Measurements from ENCODE around the gene FBXL14. TPM values are rescaled to one million over a fixed set of nuclear protein-coding genes. Genes with fewer than 3 reads are reported as not detected.

FBXL14 gene
- total RNA-seq, 3 donors from 2014 or later = 8.2 to 12.9 (median 8.5) TPM

DNA sequence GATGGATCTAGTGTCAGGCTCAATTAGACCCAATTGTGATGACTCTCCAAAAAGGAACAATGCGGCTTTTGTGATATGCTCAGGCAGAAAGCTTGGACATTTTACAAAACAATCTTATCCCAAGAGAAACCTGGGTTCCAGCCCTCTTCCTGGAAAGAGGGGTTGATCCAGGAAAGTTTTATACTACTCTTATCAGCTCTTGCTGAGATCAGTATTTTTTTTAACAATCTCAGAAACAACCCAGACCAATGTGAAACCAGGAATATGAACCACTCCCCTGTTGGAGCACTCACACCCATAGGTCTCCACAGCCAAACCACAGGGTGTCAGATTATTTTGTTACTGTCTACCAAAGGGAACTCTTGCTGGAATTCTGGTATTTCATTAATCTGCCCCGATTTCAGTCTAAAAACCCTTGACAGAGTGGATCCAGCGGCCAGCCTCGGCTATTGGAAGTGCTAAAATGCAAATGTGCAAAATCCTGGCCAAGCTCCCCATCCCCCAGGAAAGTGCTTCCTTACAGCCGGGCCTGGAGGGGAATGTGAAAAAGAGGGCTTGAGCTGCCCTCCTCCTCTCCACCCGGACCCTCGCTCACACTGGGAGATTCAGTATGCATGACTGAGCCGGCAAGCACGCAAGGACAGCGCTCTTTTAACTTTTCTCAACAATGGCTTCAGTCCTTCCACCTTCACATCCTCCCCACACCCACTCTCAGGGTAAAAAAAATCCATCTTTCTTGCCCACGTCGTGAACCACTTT, 4.0 kb downstream of the FBXL14 start:
- DNase-seq (ENCODE audit: low spot score in 2 of 2) = no peak
- peak overlapping the region; percentile 61 to 71 for H3K27ac ChIP-seq

DNA sequence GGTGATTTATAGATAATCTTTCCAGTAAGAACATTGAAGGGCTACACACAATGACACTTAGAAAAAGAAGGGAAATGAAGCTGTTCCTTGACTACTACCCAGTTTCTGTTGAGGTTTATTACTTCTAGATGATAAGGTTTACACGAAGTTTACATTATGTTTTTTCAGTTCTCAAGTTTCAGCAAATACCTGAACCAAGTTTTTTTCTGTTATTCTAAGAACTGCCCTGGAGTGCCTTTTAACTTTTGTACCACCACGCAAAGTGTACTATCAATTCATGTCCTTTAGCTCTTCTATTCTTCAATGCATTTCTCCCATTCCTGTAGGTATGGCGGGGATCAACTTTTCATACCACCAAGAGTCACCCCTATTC, 5.8 kb downstream of the FBXL14 start:
- TF ChIP-seq, protein P1, sequence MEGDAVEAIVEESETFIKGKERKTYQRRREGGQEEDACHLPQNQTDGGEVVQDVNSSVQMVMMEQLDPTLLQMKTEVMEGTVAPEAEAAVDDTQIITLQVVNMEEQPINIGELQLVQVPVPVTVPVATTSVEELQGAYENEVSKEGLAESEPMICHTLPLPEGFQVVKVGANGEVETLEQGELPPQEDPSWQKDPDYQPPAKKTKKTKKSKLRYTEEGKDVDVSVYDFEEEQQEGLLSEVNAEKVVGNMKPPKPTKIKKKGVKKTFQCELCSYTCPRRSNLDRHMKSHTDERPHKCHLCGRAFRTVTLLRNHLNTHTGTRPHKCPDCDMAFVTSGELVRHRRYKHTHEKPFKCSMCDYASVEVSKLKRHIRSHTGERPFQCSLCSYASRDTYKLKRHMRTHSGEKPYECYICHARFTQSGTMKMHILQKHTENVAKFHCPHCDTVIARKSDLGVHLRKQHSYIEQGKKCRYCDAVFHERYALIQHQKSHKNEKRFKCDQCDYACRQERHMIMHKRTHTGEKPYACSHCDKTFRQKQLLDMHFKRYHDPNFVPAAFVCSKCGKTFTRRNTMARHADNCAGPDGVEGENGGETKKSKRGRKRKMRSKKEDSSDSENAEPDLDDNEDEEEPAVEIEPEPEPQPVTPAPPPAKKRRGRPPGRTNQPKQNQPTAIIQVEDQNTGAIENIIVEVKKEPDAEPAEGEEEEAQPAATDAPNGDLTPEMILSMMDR (IDR thresholded peaks at IDR 0.05) = no peak
- no peak for TF ChIP-seq POLR2AphosphoS5 (IDR thresholded peaks at IDR 0.05)
- TF ChIP-seq POLR2A (IDR thresholded peaks at IDR 0.05) = no peak
- no peak for DNase-seq (ENCODE audit: low spot score in 2 of 2)
- no peak overlapping the region for H3K4me3 ChIP-seq
- H3K4me1 ChIP-seq = peaks cover 23 to 31% of the 10 kb centered on the region in 2 donors
- H3K36me3 ChIP-seq = no peaks in the 10 kb centered on the region
- H3K27me3 ChIP-seq = no peaks in the 10 kb centered on the region
- intact Hi-C loops (cut with DNase I; ENCODE audit: low total_unique reads) = no loop called here
- H3K9me3 ChIP-seq = no peaks in the 10 kb centered on the region
- no peak overlapping the region for H3K27ac ChIP-seq

More for the DNA sequence above, 4.0 kb downstream of the FBXL14 start:
- H3K4me1 ChIP-seq = peaks cover 23 to 35% of the 10 kb centered on the region in 2 donors
- TF ChIP-seq, protein P1 (IDR thresholded peaks at IDR 0.05) = no peak
- no peak for TF ChIP-seq POLR2AphosphoS5 (IDR thresholded peaks at IDR 0.05)
- TF ChIP-seq POLR2A (IDR thresholded peaks at IDR 0.05) = no peak
- no peaks in the 10 kb centered on the region for H3K9me3 ChIP-seq
- peak overlapping the region; percentile 33 to 56 (median 35) for H3K4me3 ChIP-seq
- no peaks in the 10 kb centered on the region for H3K36me3 ChIP-seq
- H3K27me3 ChIP-seq = no peaks in the 10 kb centered on the region
- intact Hi-C loops (cut with DNase I; ENCODE audit: low total_unique reads) = loop anchor here (10.0 kb wide), 1 partner anchor 1206 kb away; the partner anchor contains the start of gene KDM5A

DNA sequence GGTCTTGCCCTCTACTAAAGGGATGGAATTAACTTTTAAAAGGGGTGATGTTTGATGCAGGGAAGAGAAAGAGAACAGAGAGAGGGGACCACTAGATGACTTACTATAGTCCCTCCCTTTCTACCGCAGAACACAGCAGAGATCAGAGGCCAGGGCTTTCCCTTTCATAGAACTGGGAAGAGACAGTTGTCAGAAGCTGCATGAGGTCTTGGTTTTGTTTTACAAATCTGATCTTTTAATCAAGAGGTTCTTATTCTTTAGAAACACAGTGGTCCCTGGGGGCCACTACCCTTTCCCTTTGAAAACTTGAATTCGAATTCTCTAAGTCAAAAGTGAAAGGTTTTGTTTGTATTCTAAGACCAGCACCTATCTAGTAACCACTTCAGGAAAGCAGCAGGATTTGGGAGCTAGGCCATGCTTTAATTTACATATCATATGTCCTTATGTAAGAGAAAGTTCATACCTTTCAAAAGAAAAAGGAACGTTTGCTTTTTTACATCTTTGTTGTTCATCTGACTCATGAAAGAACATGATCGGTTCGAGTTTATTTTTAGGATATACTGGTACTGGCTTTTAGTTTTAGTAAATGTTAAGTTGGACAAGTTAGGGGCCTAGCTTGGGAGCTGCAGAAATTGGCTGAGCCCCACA, 6.3 kb downstream of the FBXL14 start:
- H3K27me3 ChIP-seq = no peaks in the 10 kb centered on the region
- no peaks in the 10 kb centered on the region for H3K36me3 ChIP-seq
- TF ChIP-seq POLR2A (IDR thresholded peaks at IDR 0.05) = no peak
- TF ChIP-seq POLR2AphosphoS5 (IDR thresholded peaks at IDR 0.05) = no peak
- TF ChIP-seq, protein P1 (IDR thresholded peaks at IDR 0.05) = no peak
- intact Hi-C loops (cut with DNase I; ENCODE audit: low total_unique reads) = no loop called here
- H3K27ac ChIP-seq = no peak overlapping the region
- H3K9me3 ChIP-seq = no peaks in the 10 kb centered on the region
- H3K4me3 ChIP-seq = no peak overlapping the region
- no peak for DNase-seq (ENCODE audit: low spot score in 2 of 2)
- peaks cover 20 to 28% of the 10 kb centered on the region in 2 donors for H3K4me1 ChIP-seq

DNA sequence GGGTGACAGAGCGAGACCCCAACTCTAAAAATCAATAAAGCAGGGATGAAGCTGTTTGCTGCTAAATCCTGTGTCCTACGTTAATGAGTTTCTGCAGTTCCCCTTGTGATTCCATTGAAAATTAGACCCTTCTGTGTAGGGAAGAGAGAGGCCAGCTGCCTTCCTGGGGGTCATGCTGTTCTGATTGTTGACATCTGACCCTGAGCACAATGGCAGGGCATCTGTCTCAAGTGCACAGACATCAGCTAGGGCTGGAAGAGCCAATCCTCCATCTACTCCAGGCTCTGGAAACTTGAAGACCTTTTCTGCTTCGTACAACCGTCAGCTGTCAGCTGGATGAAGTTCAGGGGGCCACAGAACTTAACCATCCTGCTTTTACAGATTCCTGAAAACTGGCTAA, 10.1 kb downstream of the FBXL14 start:
- Histone ChIP-seq H3K9me3 (no peaks in the 10 kb centered on the region), H3K27me3 (no peaks in the 10 kb centered on the region), H3K36me3 (no peaks in the 10 kb centered on the region), H3K4me1 (no peaks in the 10 kb centered on the region), H3K27ac (no peak overlapping the region), H3K4me3 (no peak overlapping the region)
- DNase-seq (ENCODE audit: low spot score in 2 of 2) = no peak
- intact Hi-C loops (cut with DNase I; ENCODE audit: low total_unique reads) = no loop called here
- TF ChIP-seq POLR2AphosphoS5 (IDR thresholded peaks at IDR 0.05) = no peak
- TF ChIP-seq, protein P1 (IDR thresholded peaks at IDR 0.05) = no peak
- TF ChIP-seq POLR2A (IDR thresholded peaks at IDR 0.05) = no peak

Measured in breast epithelium (tissue), 4 donors.